ENCODE results near the gene F5. TPM values are rescaled to one million over a fixed set of nuclear protein-coding genes. Genes with fewer than 3 reads are reported as not detected.

Gene F5
- total RNA-seq, 1 donor from 2014 or later = 1.0 TPM

- no peak overlapping the region for H3K9ac ChIP-seq (ENCODE audit: low read depth in 1 of 3, low read length in 3 of 3)
- no peaks in the 10 kb centered on the region for H3K36me3 ChIP-seq (ENCODE audit: control insufficient read depth in 3 of 3, insufficient read depth in 3 of 3, low read length in 3 of 3)
- H3K9me3 ChIP-seq (ENCODE audit: control insufficient read depth in 3 of 3, low read length in 3 of 3) = no peaks in the 10 kb centered on the region
- no peaks in the 10 kb centered on the region for H3K27me3 ChIP-seq (ENCODE audit: control insufficient read depth in 3 of 3, insufficient read depth in 3 of 3, low read length in 3 of 3)
- H3K27ac ChIP-seq (ENCODE audit: low read depth, low read length) = no peak overlapping the region
- H3K4me3 ChIP-seq (ENCODE audit: low read length in 3 of 3) = no peak overlapping the region
- peaks cover 0 to 3% (median 0%) of the 10 kb centered on the region in 3 donors for H3K4me1 ChIP-seq (ENCODE audit: control insufficient read depth in 3 of 3, insufficient read depth in 3 of 3, low read length in 3 of 3)
These were observed 57.8 kb downstream of the F5 start for GRCh38 chr1:169528215-169529067.

- Histone ChIP-seq H3K4me3 (ENCODE audit: low read length in 3 of 3) (no peak overlapping the region), H3K9ac (ENCODE audit: low read depth in 1 of 3, low read length in 3 of 3) (no peak overlapping the region), H3K27me3 (ENCODE audit: control insufficient read depth in 3 of 3, insufficient read depth in 3 of 3, low read length in 3 of 3) (no peaks in the 10 kb centered on the region), H3K27ac (ENCODE audit: low read depth, low read length) (no peak overlapping the region), H3K9me3 (ENCODE audit: control insufficient read depth in 3 of 3, low read length in 3 of 3) (no peaks in the 10 kb centered on the region), H3K4me1 (ENCODE audit: control insufficient read depth in 3 of 3, insufficient read depth in 3 of 3, low read length in 3 of 3) (peaks cover 0 to 3% (median 0%) of the 10 kb centered on the region in 3 donors), H3K36me3 (ENCODE audit: control insufficient read depth in 3 of 3, insufficient read depth in 3 of 3, low read length in 3 of 3) (no peaks in the 10 kb centered on the region)
These were observed 58.6 kb downstream of the F5 start for GRCh38 chr1:169527451-169528214.

DNA sequence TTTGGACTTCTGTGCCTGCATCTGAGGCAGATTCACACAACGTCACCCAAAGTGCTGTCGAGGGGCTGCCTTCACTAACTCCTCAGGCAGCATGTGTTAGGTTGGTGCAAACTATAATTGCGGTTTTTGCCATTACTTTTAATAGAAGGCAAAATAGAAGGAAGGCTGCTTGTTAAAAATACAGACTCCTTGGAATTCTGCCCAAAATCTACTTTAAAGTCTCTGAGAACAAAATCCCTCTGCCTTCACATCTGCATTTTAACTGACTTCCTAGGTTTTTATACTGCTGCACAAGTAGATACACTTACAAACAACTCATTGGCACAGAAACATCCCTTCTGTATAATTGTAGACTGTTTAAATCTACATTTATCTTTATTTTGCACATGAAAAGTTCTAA, 59.3 kb downstream of the F5 start:
- no peak overlapping the region for H3K27ac ChIP-seq (ENCODE audit: low read depth, low read length)
- H3K9me3 ChIP-seq (ENCODE audit: control insufficient read depth in 3 of 3, low read length in 3 of 3) = no peaks in the 10 kb centered on the region
- H3K9ac ChIP-seq (ENCODE audit: low read depth in 1 of 3, low read length in 3 of 3) = no peak overlapping the region

DNA sequence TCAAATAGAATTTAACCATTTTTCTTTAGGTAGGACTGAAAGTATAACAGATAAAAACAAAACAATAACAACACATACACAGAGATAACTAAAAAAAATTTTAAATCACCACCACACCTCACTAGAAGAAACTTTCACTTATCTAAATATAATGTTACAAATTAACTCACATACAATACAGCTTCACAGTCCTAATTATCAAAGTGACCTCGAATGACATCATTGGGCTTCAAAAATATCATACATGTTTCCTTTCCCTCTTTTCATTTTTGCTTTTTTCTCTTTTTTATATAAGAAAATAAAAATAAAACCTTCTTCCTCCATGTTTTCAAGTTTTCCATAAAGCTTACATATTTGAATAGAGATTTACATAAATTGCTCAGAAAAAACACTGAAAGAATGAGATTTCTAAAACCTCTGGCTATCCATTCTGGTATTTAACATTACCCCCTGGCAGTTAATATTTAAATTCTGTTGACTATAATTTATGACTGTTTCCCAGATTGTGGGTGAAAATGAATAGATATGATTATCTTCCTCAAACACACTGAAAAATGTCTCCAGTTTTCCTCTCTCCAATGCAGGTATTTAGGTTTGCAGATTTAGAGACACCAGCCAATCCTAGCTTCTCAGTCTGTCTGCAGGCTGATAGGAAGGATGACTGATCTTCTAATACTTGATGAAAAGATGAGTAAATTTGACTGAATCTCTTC, 60.0 kb downstream of the F5 start:
- no peak overlapping the region for H3K9ac ChIP-seq (ENCODE audit: low read depth in 1 of 3, low read length in 3 of 3)
- H3K27me3 ChIP-seq (ENCODE audit: control insufficient read depth in 3 of 3, insufficient read depth in 3 of 3, low read length in 3 of 3) = no peaks in the 10 kb centered on the region
- H3K27ac ChIP-seq (ENCODE audit: low read depth, low read length) = no peak overlapping the region
- H3K4me1 ChIP-seq (ENCODE audit: control insufficient read depth in 3 of 3, insufficient read depth in 3 of 3, low read length in 3 of 3) = peaks cover 0 to 3% (median 0%) of the 10 kb centered on the region in 3 donors
- no peaks in the 10 kb centered on the region for H3K9me3 ChIP-seq (ENCODE audit: control insufficient read depth in 3 of 3, low read length in 3 of 3)
- H3K36me3 ChIP-seq (ENCODE audit: control insufficient read depth in 3 of 3, insufficient read depth in 3 of 3, low read length in 3 of 3) = no peaks in the 10 kb centered on the region
- no peak overlapping the region for H3K4me3 ChIP-seq (ENCODE audit: low read length in 3 of 3)

More for the DNA sequence above, 59.3 kb downstream of the F5 start:
- Histone ChIP-seq H3K4me3 (ENCODE audit: low read length in 3 of 3) (no peak overlapping the region), H3K36me3 (ENCODE audit: control insufficient read depth in 3 of 3, insufficient read depth in 3 of 3, low read length in 3 of 3) (no peaks in the 10 kb centered on the region), H3K4me1 (ENCODE audit: control insufficient read depth in 3 of 3, insufficient read depth in 3 of 3, low read length in 3 of 3) (peaks cover 0 to 3% (median 0%) of the 10 kb centered on the region in 3 donors), H3K27me3 (ENCODE audit: control insufficient read depth in 3 of 3, insufficient read depth in 3 of 3, low read length in 3 of 3) (no peaks in the 10 kb centered on the region)

- Histone ChIP-seq H3K27ac (ENCODE audit: low read depth, low read length) (no peak overlapping the region), H3K27me3 (ENCODE audit: control insufficient read depth in 3 of 3, insufficient read depth in 3 of 3, low read length in 3 of 3) (no peaks in the 10 kb centered on the region), H3K9me3 (ENCODE audit: control insufficient read depth in 3 of 3, low read length in 3 of 3) (no peaks in the 10 kb centered on the region), H3K36me3 (ENCODE audit: control insufficient read depth in 3 of 3, insufficient read depth in 3 of 3, low read length in 3 of 3) (no peaks in the 10 kb centered on the region), H3K9ac (ENCODE audit: low read depth in 1 of 3, low read length in 3 of 3) (no peak overlapping the region), H3K4me1 (ENCODE audit: control insufficient read depth in 3 of 3, insufficient read depth in 3 of 3, low read length in 3 of 3) (peaks cover 0 to 3% (median 0%) of the 10 kb centered on the region in 3 donors), H3K4me3 (ENCODE audit: low read length in 3 of 3) (no peak overlapping the region)
These were observed 60.9 kb downstream of the F5 start for GRCh38 chr1:169525391-169525790.

GRCh38 chr1:169523904-169524303, 62.4 kb downstream of the F5 start:
- Histone ChIP-seq H3K9me3 (ENCODE audit: control insufficient read depth in 3 of 3, low read length in 3 of 3) (no peaks in the 10 kb centered on the region), H3K36me3 (ENCODE audit: control insufficient read depth in 3 of 3, insufficient read depth in 3 of 3, low read length in 3 of 3) (no peaks in the 10 kb centered on the region), H3K9ac (ENCODE audit: low read depth in 1 of 3, low read length in 3 of 3) (no peak overlapping the region), H3K4me3 (ENCODE audit: low read length in 3 of 3) (no peak overlapping the region), H3K27me3 (ENCODE audit: control insufficient read depth in 3 of 3, insufficient read depth in 3 of 3, low read length in 3 of 3) (no peaks in the 10 kb centered on the region), H3K27ac (ENCODE audit: low read depth, low read length) (no peak overlapping the region), H3K4me1 (ENCODE audit: control insufficient read depth in 3 of 3, insufficient read depth in 3 of 3, low read length in 3 of 3) (no peaks in the 10 kb centered on the region)

DNA sequence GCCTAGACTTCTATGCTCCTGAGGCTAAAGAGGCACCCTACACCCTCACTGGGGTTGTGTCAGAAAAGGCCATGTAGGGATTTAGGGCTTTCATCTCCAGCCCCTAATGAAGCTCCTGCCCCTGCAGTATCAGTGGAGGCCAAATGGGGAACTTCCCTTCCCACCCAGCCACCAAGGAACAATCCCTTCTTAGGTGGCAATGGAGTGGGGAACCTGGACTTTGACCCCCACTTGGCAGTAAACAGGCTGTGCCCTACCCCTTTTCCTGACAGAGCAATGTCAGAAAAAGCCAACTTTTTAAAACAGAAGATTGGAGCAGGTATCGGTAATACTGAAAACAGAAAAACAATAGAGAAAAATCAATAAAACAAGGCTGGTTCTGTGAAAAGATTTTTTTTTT, 65.1 kb downstream of the F5 start:
- Histone ChIP-seq H3K36me3 (ENCODE audit: control insufficient read depth in 3 of 3, insufficient read depth in 3 of 3, low read length in 3 of 3) (no peaks in the 10 kb centered on the region), H3K27me3 (ENCODE audit: control insufficient read depth in 3 of 3, insufficient read depth in 3 of 3, low read length in 3 of 3) (no peaks in the 10 kb centered on the region), H3K27ac (ENCODE audit: low read depth, low read length) (no peak overlapping the region), H3K9ac (ENCODE audit: low read depth in 1 of 3, low read length in 3 of 3) (no peak overlapping the region), H3K4me1 (ENCODE audit: control insufficient read depth in 3 of 3, insufficient read depth in 3 of 3, low read length in 3 of 3) (no peaks in the 10 kb centered on the region), H3K9me3 (ENCODE audit: control insufficient read depth in 3 of 3, low read length in 3 of 3) (no peaks in the 10 kb centered on the region), H3K4me3 (ENCODE audit: low read length in 3 of 3) (no peak overlapping the region)

GRCh38 chr1:169517558-169518186, 68.6 kb downstream of the F5 start:
- Histone ChIP-seq H3K36me3 (ENCODE audit: control insufficient read depth in 3 of 3, insufficient read depth in 3 of 3, low read length in 3 of 3) (no peaks in the 10 kb centered on the region), H3K27ac (ENCODE audit: low read depth, low read length) (no peak overlapping the region), H3K9ac (ENCODE audit: low read depth in 1 of 3, low read length in 3 of 3) (no peak overlapping the region), H3K27me3 (ENCODE audit: control insufficient read depth in 3 of 3, insufficient read depth in 3 of 3, low read length in 3 of 3) (no peaks in the 10 kb centered on the region), H3K9me3 (ENCODE audit: control insufficient read depth in 3 of 3, low read length in 3 of 3) (no peaks in the 10 kb centered on the region), H3K4me3 (ENCODE audit: low read length in 3 of 3) (no peak overlapping the region), H3K4me1 (ENCODE audit: control insufficient read depth in 3 of 3, insufficient read depth in 3 of 3, low read length in 3 of 3) (no peaks in the 10 kb centered on the region)

DNA sequence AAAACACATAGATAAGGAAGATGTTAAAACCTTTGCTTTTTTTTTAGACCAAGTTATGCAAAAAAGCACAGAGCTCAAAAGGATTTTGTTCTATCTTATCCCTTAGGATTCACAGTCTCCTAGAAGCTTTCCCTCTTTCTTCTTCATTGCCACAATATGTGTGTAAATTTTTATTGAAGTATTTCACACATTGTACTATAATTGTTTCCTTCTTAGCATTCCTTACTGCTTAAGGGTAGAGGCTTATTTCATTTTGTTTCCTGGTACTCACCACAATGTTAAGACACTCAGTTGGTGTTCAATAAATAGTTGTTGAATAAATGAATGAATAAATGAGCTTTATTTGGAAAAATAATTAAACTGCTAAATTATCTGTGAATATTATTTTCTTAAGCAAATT, 70.6 kb downstream of the F5 start:
- Histone ChIP-seq H3K9me3 (ENCODE audit: control insufficient read depth in 3 of 3, low read length in 3 of 3) (no peaks in the 10 kb centered on the region), H3K27me3 (ENCODE audit: control insufficient read depth in 3 of 3, insufficient read depth in 3 of 3, low read length in 3 of 3) (no peaks in the 10 kb centered on the region), H3K27ac (ENCODE audit: low read depth, low read length) (no peak overlapping the region), H3K36me3 (ENCODE audit: control insufficient read depth in 3 of 3, insufficient read depth in 3 of 3, low read length in 3 of 3) (no peaks in the 10 kb centered on the region), H3K4me1 (ENCODE audit: control insufficient read depth in 3 of 3, insufficient read depth in 3 of 3, low read length in 3 of 3) (no peaks in the 10 kb centered on the region), H3K4me3 (ENCODE audit: low read length in 3 of 3) (no peak overlapping the region), H3K9ac (ENCODE audit: low read depth in 1 of 3, low read length in 3 of 3) (no peak overlapping the region)

All from skeletal muscle tissue (tissue), 4 donors.